DND-41 (cell line): Measurements from ENCODE around the gene CMTR1.

Source experiments
- CTCF ChIP-seq: IDR thresholded peaks from 2 replicates; pipeline ENCODE4 v1.5.1; 2012; ENCODE audit warnings: borderline replicate concordance, low read length, moderate library complexity, mild to moderate bottlenecking; ENCODE audit not compliant: poor library complexity, severe bottlenecking; ENCODE audit errors: extremely low read depth
- EZH2 ChIP-seq: IDR thresholded peaks from 3 replicates; pipeline ENCODE4 v1.6.1; 2012; ENCODE audit warnings: borderline replicate concordance, low read depth, mild to moderate bottlenecking, moderate library complexity, low read length, inconsistent platforms; ENCODE audit not compliant: severe bottlenecking

DNA sequence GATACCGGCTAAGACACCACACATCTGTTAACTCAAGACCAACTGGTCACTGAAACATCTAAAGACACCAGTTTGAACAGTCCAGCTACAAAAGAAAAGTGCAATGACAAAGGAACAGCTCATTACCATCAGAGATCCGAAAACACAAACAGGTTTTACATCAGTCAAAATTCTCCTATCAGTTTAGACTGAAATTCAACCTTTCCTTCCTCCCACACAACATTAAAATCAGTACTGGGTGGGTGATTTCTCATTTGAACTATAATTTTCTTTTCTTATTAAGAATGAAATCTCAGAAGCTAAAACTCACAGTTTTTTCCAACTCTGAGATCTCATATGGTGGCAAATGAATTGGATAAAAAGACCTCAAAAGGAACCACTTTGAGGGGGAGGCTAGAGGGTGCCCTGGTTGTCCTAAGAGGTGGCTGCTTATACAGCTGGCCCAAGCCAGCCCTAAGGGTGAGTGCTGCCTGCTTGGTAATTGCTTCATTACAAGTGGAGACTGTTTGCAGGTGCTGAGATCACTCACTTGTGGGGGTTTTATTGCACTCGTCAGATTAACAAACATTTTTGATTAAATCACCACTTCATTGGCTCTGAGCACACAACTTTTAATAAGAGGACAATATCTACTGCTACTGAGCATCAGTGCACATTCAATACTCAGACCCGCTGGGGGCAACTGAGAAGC, 62.4 kb downstream of the CMTR1 start:
- no peak for TF ChIP-seq CTCF
- no peak for TF ChIP-seq EZH2
